ENCODE data around the gene SLC7A7. TPM values are rescaled to one million over a fixed set of nuclear protein-coding genes. Genes with fewer than 3 reads are reported as not detected.
"Not testable (repeated sequence)": the region's sequence is repeated elsewhere in the genome, so short reads cannot be mapped to it uniquely, and the experiment has no call there.

Gene SLC7A7
- total RNA-seq, 2 experiments from 2014 or later, result 0.45 TPM; not detected in 1

DNA sequence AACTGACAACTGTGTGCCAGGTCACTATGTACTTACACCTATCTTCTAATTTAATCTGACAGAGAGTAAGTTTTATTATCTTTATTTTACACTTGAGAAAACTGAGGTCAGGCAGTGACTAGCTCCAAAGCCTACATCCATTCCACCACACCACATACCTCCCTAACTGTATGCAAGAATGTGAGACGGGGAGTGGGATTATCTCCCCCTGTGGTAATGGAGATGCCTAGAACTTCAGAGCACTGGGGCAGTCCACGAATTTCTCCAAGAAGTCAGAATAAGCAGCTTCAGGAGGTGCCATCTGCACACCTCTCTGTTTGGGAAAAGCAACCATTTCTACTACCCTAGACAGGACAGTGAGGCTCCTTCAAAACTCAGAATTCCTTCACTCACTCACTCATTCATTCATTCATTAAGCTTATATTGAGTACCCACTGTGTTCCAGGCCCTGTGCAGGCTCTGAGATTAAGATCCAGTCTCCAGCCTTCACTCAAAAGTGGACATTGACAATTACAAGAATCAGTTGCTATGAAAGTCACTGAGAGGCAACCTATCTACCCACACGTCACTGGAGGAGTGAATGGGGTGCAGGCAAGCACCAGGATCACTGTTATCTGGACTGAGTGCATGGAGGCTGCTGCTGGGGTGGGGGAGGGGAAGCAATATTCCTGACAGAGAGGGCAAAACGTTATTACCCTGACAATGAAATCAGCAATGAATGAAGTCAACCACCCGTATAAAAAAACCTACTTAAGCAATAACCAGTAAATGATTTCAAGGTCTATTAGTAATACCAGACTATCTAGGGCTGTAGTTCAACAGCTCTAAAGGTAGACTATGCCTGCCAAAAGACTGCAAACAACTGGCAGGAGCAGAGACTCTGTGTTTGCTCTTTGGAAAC lies 18.0 kb downstream of the SLC7A7 start:
- DNase-seq, result no peak
- H3K4me3 Mint-ChIP-seq, result no peak overlapping the region
- CTCF ChIA-PET, result interaction anchor here (0.9 kb wide), 1 partner anchor 69 kb away, joined by 4 read pairs; no protein-coding TSS in a partner anchor
- POLR2A ChIA-PET, result interaction anchor here (0.8 kb wide), 1 partner anchor 58 kb away, joined by 3 read pairs; no protein-coding TSS in a partner anchor
- intact Hi-C loops (cut with micrococcal nuclease), result no loop called here
- H3K27me3 Mint-ChIP-seq, result peaks cover 34% of the 10 kb centered on the region
- no peaks in the 10 kb centered on the region for H3K4me1 Mint-ChIP-seq (ENCODE audit: low read depth)
- no peaks in the 10 kb centered on the region for H3K9me3 Mint-ChIP-seq
- ATAC-seq, result no peak
- no peaks in the 10 kb centered on the region for H3K36me3 Mint-ChIP-seq (ENCODE audit: low read depth)
- H3K27ac Mint-ChIP-seq, result no peak overlapping the region
- TF ChIP-seq, protein P1, sequence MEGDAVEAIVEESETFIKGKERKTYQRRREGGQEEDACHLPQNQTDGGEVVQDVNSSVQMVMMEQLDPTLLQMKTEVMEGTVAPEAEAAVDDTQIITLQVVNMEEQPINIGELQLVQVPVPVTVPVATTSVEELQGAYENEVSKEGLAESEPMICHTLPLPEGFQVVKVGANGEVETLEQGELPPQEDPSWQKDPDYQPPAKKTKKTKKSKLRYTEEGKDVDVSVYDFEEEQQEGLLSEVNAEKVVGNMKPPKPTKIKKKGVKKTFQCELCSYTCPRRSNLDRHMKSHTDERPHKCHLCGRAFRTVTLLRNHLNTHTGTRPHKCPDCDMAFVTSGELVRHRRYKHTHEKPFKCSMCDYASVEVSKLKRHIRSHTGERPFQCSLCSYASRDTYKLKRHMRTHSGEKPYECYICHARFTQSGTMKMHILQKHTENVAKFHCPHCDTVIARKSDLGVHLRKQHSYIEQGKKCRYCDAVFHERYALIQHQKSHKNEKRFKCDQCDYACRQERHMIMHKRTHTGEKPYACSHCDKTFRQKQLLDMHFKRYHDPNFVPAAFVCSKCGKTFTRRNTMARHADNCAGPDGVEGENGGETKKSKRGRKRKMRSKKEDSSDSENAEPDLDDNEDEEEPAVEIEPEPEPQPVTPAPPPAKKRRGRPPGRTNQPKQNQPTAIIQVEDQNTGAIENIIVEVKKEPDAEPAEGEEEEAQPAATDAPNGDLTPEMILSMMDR (IDR thresholded peaks at IDR 0.05), result no peak

DNA sequence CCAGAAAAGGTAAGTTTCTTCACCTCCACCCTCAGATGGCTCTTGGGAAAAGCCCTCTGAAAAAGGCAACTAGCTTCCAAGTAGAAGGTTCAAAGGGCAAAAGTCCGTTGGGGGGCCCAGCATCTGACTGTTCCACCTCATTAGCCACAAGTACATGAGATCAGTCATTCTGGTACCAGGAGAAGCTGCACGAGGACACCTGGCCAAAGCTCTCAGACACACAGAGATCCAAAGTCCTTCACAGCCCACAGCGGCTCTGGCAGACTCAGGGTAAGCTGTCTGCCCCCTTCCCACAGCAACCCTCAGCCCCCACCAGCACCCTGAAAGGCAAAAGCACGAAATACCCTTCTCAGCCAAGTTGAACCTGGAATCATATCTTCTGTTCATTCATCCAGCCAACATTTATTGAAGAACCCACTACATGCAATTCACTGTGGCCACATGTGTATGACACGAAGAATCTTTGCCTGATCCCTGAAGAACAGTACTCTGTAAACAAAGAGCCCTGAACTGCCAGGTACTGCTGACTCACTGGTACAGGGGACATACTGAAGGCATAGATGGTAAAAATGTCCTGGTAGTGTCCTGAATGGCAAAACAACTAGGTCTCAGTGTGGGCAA lies 19.0 kb downstream of the SLC7A7 start:
- no peak for ATAC-seq
- POLR2A ChIA-PET, result no interaction called here
- no peak for DNase-seq
- intact Hi-C loops (cut with micrococcal nuclease), result no loop called here
- Mint-ChIP-seq H3K36me3 (ENCODE audit: low read depth) (no peaks in the 10 kb centered on the region), H3K9me3 (no peaks in the 10 kb centered on the region), H3K27me3 (peaks cover 34% of the 10 kb centered on the region), H3K4me1 (ENCODE audit: low read depth) (no peaks in the 10 kb centered on the region), H3K27ac (no peak overlapping the region), H3K4me3 (no peak overlapping the region)
- CTCF ChIA-PET, result interaction anchor here (0.9 kb wide), 1 partner anchor 68 kb away, joined by 4 read pairs; no protein-coding TSS in a partner anchor
- TF ChIP-seq, protein P1 (IDR thresholded peaks at IDR 0.05), result no peak

DNA sequence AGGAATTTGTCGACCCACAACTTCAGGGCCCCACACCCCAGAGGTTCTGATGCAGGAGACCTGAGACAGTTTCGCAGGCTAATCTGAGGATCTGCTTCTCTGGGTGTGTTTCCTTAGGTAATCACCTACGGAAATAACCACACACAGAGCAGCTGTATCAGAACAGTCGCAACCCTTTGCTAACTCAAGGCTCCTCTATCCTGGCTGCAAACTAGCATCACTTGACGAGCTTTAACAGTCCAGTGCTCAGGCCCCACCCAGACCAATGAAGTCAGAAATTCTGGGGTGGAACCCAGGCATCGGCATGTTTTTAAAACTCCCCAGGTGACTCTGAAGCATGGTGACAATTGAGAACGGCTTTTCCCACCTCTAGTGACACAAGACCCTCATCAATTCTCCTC lies 20.7 kb downstream of the SLC7A7 start:
- TF ChIP-seq, protein P1 (IDR thresholded peaks at IDR 0.05), result no peak
- ChIA-PET POLR2A (no interaction called here), CTCF (no interaction called here)
- peaks cover 6% of the 10 kb centered on the region for H3K4me1 Mint-ChIP-seq (ENCODE audit: low read depth)
- intact Hi-C loops (cut with micrococcal nuclease), result no loop called here
- no peak overlapping the region for H3K27ac Mint-ChIP-seq
- H3K4me3 Mint-ChIP-seq, result no peak overlapping the region
- H3K27me3 Mint-ChIP-seq, result peaks cover 23% of the 10 kb centered on the region
- ATAC-seq (no peak), DNase-seq (no peak)
- H3K9me3 Mint-ChIP-seq, result no peaks in the 10 kb centered on the region
- no peaks in the 10 kb centered on the region for H3K36me3 Mint-ChIP-seq (ENCODE audit: low read depth)

DNA sequence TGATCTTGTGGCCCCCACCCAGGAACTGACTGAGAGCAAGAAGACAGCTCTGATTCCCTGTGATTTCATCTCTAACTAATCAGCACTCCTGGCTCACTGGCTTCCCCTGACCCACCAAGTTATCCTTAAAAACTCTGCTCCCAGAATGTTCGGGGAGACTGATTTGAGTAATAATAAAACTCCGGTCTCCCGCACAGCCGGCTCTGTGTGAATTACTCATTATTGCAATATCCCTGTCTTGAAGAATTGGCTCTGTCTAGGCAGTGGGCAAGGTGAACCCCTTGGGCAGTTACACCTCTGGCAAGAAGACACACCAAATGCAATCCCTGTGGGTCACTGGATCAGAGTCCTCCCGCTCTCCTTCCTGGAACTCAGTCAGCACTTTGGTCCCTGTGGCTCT lies 21.3 kb downstream of the SLC7A7 start:
- Mint-ChIP-seq H3K9me3 (no peaks in the 10 kb centered on the region), H3K4me3 (no peak overlapping the region), H3K36me3 (ENCODE audit: low read depth) (no peaks in the 10 kb centered on the region), H3K27me3 (peaks cover 21% of the 10 kb centered on the region), H3K27ac (no peak overlapping the region), H3K4me1 (ENCODE audit: low read depth) (peaks cover 6% of the 10 kb centered on the region)
- ATAC-seq, result no peak
- CTCF ChIA-PET, result no interaction called here
- POLR2A ChIA-PET, result no interaction called here
- TF ChIP-seq, protein P1 (IDR thresholded peaks at IDR 0.05), result no peak
- DNase-seq, result no peak
- intact Hi-C loops (cut with micrococcal nuclease), result no loop called here

DNA sequence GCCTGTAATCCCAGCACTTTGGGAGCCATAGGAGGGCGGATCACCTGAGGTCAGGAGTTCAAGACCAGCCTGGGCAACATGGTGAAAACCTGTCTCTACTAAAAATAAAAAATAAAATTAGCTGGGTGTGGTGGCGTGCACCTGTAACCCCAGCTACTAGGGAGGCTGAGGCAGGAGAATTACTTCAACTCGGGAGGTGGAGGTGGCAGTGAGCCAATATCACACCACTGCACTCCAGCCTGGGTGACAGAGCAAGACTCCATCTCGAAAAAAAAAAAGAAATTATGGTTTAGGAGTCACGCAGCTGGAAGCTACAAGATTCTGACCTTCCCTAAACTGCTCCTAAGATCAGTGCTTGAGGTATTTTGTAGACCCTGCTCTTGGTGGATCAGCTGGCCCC lies 21.7 kb downstream of the SLC7A7 start:
- intact Hi-C loops (cut with micrococcal nuclease); H3K36me3 Mint-ChIP-seq (ENCODE audit: low read depth); POLR2A ChIA-PET; H3K9me3 Mint-ChIP-seq; H3K27ac Mint-ChIP-seq; CTCF ChIA-PET; ATAC-seq; DNase-seq; H3K4me3 Mint-ChIP-seq; H3K4me1 Mint-ChIP-seq (ENCODE audit: low read depth): not testable (repeated sequence)
- H3K27me3 Mint-ChIP-seq, result peaks cover 17% of the 10 kb centered on the region

Measured in activated CD8-positive, alpha-beta T cell treated with anti-CD3 and anti-CD28 coated beads for 36 hours (primary cell).